SH-SY5Y (cell line): ENCODE measurements around the gene LRP8.

ENCODE experiments used
- GATA2 ChIP-seq: IDR thresholded peaks from 2 replicates; pipeline ENCODE4 v1.6.1; 2011; ENCODE audit warnings: mild to moderate bottlenecking, low read depth, low read length
- GATA3 ChIP-seq: IDR thresholded peaks from 2 replicates; pipeline ENCODE4 v1.6.1; 2011; ENCODE audit warnings: low read depth, mild to moderate bottlenecking, low read length, moderate library complexity

The LRP8 gene

GRCh38 chr1:53195246-53196016 lies 132.4 kb downstream of the LRP8 start:
- no peak for TF ChIP-seq GATA2
- no peak for TF ChIP-seq GATA3
